Liver (tissue), 3 donors: Measurements from ENCODE around the gene DDX39A.

ENCODE experiments used
- ATF3 ChIP-seq: IDR thresholded peaks from 2 replicates; pipeline ENCODE4 v1.6.1; 2016; ENCODE audit warnings: antibody characterized with exemption
- CTCF ChIP-seq: fragments of 150-350 bp; IDR thresholded peaks from 2 replicates; pipeline ENCODE4 v1.5.1; 2017; ENCODE audit warnings: improper control_type of control experiment, low read depth, low read length; ENCODE audit not compliant: missing input control
- EGR1 ChIP-seq, 2 donors: IDR thresholded peaks; 2 replicates each; pipeline ENCODE4 v1.6.1; 2016 to 2018; ENCODE audit warnings: antibody characterized with exemption in 2 of 2, low read depth in 2 of 2
- GABPA ChIP-seq, 2 donors: IDR thresholded peaks in 1 of 2; conservative IDR thresholded peaks in 1 of 2; 2 replicates each; pipeline ENCODE4 v1.6.1; 2016; ENCODE audit warnings: antibody characterized with exemption in 2 of 2, mild to moderate bottlenecking in 1 of 2, moderate library complexity in 1 of 2
- HNF4A ChIP-seq, 2 donors: conservative IDR thresholded peaks; 2 replicates each; pipeline ENCODE4 v1.6.1; 2016; ENCODE audit warnings: antibody characterized with exemption in 2 of 2, mild to moderate bottlenecking in 2 of 2
- JUND ChIP-seq, 2 donors: IDR thresholded peaks; 2 replicates each; pipeline ENCODE4 v1.6.1; 2016; ENCODE audit warnings: antibody characterized with exemption in 2 of 2
- MAX ChIP-seq: IDR thresholded peaks from 2 replicates; pipeline ENCODE4 v1.6.1; 2016; ENCODE audit warnings: antibody characterized with exemption
- RAD21 ChIP-seq, 2 donors: IDR thresholded peaks; 2 replicates each; pipeline ENCODE4 v1.6.1; 2016; ENCODE audit warnings: antibody characterized with exemption in 2 of 2, mild to moderate bottlenecking in 2 of 2
- REST ChIP-seq: IDR thresholded peaks from 2 replicates; pipeline ENCODE4 v1.6.1; 2016; ENCODE audit warnings: antibody characterized with exemption, mild to moderate bottlenecking
- RXRA ChIP-seq, 2 donors: IDR thresholded peaks; 2 replicates each; pipeline ENCODE4 v1.6.1; 2017 to 2018; ENCODE audit warnings: antibody characterized with exemption in 2 of 2, mild to moderate bottlenecking in 1 of 2
- SP1 ChIP-seq: IDR thresholded peaks from 2 replicates; pipeline ENCODE4 v1.6.1; 2018; ENCODE audit warnings: antibody characterized with exemption, mild to moderate bottlenecking
- TAF1 ChIP-seq: conservative IDR thresholded peaks from 2 replicates; pipeline ENCODE4 v1.6.1; 2016; ENCODE audit warnings: antibody characterized with exemption, mild to moderate bottlenecking
- YY1 ChIP-seq: IDR thresholded peaks from 2 replicates; pipeline ENCODE4 v1.6.1; 2016; ENCODE audit warnings: antibody characterized with exemption, mild to moderate bottlenecking
- ZBTB33 ChIP-seq: IDR thresholded peaks from 2 replicates; pipeline ENCODE4 v1.6.1; 2016; ENCODE audit warnings: antibody characterized with exemption
- donor health status: healthy.
- donor health status: healthy.

GRCh38 chr19:14391156-14391821 lies 27.9 kb downstream of the DDX39A start:
- TF ChIP-seq MAX (no peak), CTCF (no peak), REST (no peak), YY1 (no peak), HNF4A (conservative IDR thresholded peaks at IDR 0.05) (no peak), TAF1 (no peak), JUND (IDR thresholded peaks at IDR 0.05) (no peak), RAD21 (IDR thresholded peaks at IDR 0.05) (no peak), EGR1 (IDR thresholded peaks at IDR 0.05; ENCODE audit: low read depth in 2 of 2) (no peak), GABPA (IDR thresholded peaks at IDR 0.05 in 1 of 2, conservative IDR thresholded peaks at IDR 0.05 in 1 of 2) (no peak), ATF3 (no peak), ZBTB33 (no peak), SP1 (no peak), RXRA (IDR thresholded peaks at IDR 0.05) (no peak)
